HL-60 (cell line): Measurements from ENCODE around the gene LIPC.

ENCODE experiments used
- CTCF ChIP-seq: IDR thresholded peaks from one replicate; pipeline ENCODE4 v1.5.1; 2011; ENCODE audit warnings: low read length, control low read depth, inconsistent platforms; ENCODE audit not compliant: insufficient read depth
- GABPA ChIP-seq: IDR thresholded peaks from 2 replicates; pipeline ENCODE4 v1.6.1; 2012; ENCODE audit warnings: low read depth
- POLR2AphosphoS5 ChIP-seq: IDR thresholded peaks from 2 replicates; pipeline ENCODE4 v1.6.1; 2012; ENCODE audit warnings: low read depth
- REST ChIP-seq: IDR thresholded peaks from 2 replicates; pipeline ENCODE4 v1.6.1; 2012; ENCODE audit warnings: low read depth; ENCODE audit not compliant: insufficient replicate concordance

DNA sequence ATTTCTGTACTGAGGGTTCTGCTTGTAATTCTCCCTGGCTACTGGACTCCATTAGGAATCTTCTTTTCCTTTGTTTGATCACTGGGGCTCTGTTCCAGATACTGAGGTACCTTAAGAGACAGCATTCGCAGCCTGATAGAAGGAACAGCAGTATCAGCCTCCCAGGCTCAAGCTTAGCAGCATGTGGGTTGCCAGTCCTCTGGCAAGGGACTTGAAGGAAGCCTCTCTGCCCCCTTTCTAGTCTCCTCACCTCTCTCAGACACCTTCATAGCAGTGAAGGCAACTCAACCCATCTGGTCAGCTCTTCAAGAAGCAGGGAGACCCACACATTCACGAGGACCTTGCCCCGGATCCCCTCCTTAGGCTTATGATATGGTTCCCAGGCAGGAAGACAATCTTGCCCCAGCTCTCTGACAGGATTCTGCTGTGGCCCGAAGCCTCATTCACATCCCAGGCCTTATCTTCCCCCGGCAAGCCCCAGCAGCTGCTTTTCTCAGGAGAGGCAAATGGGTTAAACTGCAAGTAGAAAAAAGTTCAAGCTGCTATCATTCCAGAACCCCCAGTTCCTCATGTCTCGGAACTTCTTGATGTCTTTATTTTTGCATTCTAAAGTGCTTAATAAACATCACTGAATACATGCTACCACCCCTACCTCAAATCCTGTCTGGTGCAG is 153.1 kb downstream of the LIPC start:
- TF ChIP-seq CTCF (no peak), POLR2AphosphoS5 (no peak), REST (no peak), GABPA (no peak)
